NCI-H69 (cell line): ENCODE measurements around the gene SETDB1.

ENCODE experiments used
- DNase-seq: peaks from one replicate; lab custom pipeline; 2025; lab: John Stamatoyannopoulos, UW

Gene SETDB1

GRCh38 chr1:151005729-151006319, 79.7 kb downstream of the SETDB1 start:
- peak; percentile 55 for DNase-seq

DNA sequence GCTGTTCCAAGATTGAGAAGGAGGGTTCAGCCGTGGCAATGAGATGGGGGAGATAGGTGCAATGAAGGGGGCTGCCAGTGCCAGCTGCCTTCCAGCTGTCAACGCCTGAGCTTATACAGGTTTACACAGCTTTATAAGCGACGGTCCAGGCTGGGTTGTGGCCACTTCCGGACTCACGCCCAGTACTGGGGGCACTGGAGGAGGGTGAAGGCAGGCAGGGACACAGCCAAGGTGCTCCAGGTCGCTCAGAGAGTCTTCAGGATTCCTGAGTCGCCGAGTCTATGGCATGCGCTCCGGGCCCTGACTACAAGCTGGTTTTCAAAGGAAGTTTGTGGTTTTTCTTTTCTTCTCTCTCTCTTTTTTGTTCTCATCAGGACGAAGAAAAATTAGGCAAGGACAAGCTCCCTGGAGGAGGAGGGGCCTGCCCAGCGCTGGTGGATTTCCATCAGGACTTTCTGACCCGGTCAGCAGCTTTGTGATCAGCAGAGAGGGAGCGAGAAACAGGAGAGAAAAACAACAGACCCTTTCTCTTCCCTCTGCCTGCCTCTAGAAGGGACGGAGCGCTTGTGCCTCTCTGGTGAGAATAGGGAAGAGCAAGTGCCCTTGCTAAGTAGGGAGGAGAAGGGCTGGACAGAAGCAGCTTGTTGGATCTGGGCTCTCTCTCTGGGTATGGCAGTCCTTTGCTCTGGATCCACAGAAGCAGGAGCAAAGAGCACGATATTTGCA, 80.3 kb downstream of the SETDB1 start, which contains the start of gene MINDY1:
MINDY1 (minus strand) TSS at position 576 of the 726 bp plus-strand sequence. CDS start 4,285 bp downstream, outside the sequence.
- peak; percentile 93 for DNase-seq

DNA sequence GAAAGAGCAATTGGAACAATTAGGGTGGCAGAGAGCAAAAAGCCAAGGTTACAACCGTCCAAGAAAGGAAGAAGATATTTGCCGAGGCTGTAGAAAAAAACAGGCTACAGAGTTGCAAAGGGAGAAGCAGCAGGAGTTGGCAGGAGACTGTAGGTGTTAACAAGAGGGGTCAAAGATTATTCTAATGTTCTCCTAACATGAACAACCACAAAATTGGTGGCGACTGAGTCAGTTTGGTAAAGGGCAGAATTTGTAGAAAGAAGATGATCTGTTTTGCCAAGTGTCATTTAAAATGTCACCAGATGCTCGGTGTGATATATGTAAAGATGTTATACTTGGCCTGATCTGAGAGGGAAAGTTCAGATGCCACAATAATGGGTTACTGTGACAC, 81.7 kb downstream of the SETDB1 start:
- DNase-seq: peak; percentile 38

GRCh38 chr1:151008244-151009205, 82.4 kb downstream of the SETDB1 start, which contains the start of gene PRUNE1:
Gene PRUNE1 (plus strand): TSS chr1:151008449. CDS start chr1:151008633, 184 bp downstream.
- DNase-seq: peak; percentile 98

DNA sequence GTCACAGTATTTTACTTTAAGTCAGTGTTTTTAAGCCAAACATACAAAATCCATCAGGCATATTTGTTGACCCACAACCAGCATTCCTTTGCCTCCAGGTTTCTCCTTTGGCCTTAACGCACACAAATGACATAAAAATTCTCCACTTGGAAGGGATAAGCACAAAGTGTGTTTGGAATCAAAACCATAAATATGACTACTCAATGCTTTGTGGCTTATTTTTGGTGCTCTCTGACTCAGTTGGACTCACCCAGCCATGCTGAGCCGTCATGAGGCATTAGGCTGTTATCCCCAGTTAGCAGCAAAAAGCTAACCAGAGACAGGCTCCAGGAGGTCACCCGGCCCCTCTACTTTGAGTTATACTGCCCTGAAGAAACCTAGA, 83.0 kb downstream of the SETDB1 start:
- DNase-seq: no peak

DNA sequence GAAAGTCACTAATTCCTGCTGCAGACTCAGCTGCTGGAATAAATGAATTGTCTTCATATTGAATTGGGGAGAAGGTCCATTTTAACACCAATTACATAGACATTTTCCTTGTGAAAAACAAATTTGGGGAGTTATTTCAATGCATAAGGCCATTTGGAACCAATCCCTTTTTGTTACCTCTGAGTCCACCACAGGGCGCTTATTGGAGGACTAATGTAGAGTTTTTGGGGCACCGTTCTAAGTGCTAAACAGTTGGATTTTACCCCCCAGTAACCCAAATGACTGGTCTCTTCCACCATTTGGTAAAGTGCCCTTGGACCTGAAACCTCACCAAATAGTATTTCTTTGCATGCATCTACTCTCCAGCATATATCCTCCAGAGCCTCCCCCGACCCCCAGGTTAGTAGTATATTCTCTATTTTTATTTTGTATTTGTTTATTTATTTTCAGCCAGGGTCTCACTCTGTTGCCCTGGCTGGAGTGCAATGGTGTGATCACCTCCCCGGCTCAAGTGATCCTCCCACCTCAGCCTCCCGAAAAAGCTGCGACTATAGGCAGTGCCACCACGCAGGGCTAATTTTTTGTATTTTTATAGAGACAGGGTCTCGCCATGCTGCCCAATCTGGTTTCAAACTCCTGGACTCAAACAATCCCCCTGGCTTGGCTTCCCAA, 83.6 kb downstream of the SETDB1 start:
- no peak for DNase-seq

- DNase-seq: no peak
Observed at GRCh38 chr1:151010346-151010726, 84.2 kb downstream of the SETDB1 start.

DNA sequence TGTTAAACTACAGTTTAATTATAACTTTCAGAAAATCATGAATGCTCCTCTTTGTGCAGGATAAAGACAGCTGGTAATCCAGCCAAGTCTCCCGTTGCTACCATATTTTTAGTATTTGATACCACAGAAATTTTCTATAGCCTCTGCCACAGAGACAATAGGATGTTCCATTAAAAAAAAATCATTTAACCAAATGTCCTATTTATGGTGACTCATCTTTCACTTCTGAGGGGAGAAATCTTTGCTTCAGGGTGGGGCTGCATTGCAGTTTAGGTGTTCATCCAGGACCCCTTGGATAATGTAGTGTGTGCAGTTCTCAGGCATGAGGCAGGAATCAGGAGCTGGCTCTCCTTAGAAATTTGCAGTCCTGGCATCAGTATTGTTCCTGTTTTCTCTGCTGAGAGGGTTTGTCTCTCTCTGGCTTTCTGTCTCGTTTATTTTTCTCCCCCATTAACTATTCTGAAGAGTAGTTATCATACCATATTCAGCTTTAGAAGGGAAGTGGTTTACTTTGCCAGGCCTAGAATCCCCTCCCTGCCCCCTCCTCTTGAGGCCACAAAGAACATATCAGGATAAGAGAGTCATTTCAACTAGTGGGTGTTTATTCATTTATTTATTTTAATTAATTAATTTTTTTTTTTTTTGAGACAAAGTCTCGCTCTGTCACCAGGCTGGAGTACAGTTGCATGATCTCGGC, 85.1 kb downstream of the SETDB1 start:
- DNase-seq: peak; percentile 23

GRCh38 chr1:151012684-151013471, 86.7 kb downstream of the SETDB1 start:
- no peak for DNase-seq

- no peak for DNase-seq
Observed at GRCh38 chr1:151013518-151013917, 87.4 kb downstream of the SETDB1 start.
